ENCODE results near the gene CEP41.

The CEP41 gene

DNA sequence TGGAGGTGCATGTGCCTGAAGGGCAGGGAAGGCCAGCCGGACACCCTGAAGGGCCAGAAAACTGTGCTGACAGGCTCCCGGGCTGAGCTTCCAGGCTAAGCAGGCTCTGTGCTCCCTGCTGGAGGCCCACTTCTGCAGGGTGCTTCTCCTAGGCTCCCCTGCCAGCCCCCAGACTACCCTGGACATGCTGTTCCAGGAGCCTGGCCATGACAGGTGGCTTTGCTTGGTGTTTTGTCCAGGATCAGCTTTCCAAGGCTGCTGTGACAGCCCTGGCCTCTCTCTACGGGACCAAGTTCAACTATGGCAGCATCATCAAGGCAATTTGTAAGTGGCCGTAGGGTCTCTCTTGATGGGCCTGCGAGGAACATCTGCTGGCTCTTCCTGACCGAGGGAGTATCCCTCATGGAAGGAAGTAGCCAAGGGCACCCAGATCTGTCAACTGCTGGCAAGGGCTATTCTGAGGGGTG lies 55.2 kb downstream of the CEP41 start:
- Histone ChIP-seq H3K36me3 (ENCODE audit: control insufficient read depth, low read depth, low read length) (no peaks in the 10 kb centered on the region), H3K9me3 (ENCODE audit: control insufficient read depth, low read depth, low read length) (no peaks in the 10 kb centered on the region), H3K9ac (ENCODE audit: low read length) (no peak overlapping the region), H3K4me3 (ENCODE audit: low read length) (no peak overlapping the region), H3K27me3 (ENCODE audit: control insufficient read depth, insufficient read depth, low read length) (no peaks in the 10 kb centered on the region), H3K4me1 (ENCODE audit: control insufficient read depth, low read depth, low read length) (no peaks in the 10 kb centered on the region), H3K27ac (ENCODE audit: low read length) (no peak overlapping the region)

DNA sequence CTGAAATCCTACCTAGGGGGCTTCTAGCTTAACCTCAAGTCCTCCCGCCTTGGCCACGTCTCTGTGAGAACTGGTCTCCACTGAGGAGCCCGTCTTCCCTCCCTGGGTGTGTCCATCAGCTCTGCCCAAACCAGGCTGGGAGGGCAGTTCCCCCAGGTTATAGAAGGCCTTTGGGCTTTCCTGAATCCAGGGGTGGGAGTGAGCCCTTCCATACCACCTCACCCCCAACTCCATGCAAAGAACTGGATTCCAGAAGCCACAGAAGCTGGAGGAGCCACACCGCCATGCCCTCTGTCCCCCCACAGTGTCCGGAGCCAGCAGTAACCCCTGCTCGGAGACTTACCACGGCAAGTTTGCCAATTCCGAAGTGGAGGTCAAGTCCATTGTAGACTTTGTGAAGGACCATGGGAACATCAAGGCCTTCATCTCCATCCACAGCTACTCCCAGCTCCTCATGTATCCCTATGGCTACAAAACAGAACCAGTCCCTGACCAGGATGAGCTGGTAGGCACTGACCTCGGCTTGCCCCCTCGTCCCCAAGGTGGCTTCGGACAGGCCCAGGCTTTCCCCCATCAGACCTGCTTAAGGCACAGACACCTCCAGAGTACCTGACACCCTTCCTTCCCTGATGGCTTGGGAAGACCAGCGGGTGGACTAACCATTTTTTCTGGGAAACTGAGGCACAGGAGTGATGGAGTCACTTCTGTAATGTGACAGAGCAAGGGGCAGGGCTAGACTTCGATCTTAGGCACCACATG lies 55.8 kb downstream of the CEP41 start:
- H3K36me3 ChIP-seq (ENCODE audit: control insufficient read depth, low read depth, low read length) = no peaks in the 10 kb centered on the region
- H3K27me3 ChIP-seq (ENCODE audit: control insufficient read depth, insufficient read depth, low read length) = no peaks in the 10 kb centered on the region
- no peak overlapping the region for H3K4me3 ChIP-seq (ENCODE audit: low read length)
- no peaks in the 10 kb centered on the region for H3K4me1 ChIP-seq (ENCODE audit: control insufficient read depth, low read depth, low read length)
- H3K9me3 ChIP-seq (ENCODE audit: control insufficient read depth, low read depth, low read length) = no peaks in the 10 kb centered on the region
- H3K27ac ChIP-seq (ENCODE audit: low read length) = no peak overlapping the region
- H3K9ac ChIP-seq (ENCODE audit: low read length) = no peak overlapping the region

DNA sequence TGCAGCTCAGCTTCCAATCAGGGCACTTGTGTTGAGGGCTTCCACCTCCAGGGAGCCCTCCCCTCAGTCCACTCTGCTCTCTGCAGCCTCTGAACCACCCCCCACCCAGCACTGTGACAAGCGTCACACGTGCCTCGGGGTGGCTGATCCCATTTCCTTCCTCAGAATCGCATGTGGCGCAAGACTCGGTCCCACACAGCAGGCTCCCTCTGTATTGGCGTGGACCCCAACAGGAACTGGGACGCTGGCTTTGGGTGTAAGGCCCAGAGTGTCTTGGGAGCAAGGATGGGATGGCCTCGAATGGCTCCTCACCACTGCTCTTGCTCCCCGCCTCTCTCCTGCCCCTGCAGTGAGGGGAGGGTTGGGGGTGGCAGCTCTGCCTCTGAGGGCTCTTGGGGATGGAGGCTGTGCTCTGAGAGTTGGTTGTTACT lies 56.4 kb downstream of the CEP41 start:
- H3K9ac ChIP-seq (ENCODE audit: low read length) = no peak overlapping the region
- H3K4me1 ChIP-seq (ENCODE audit: control insufficient read depth, low read depth, low read length) = no peaks in the 10 kb centered on the region

DNA sequence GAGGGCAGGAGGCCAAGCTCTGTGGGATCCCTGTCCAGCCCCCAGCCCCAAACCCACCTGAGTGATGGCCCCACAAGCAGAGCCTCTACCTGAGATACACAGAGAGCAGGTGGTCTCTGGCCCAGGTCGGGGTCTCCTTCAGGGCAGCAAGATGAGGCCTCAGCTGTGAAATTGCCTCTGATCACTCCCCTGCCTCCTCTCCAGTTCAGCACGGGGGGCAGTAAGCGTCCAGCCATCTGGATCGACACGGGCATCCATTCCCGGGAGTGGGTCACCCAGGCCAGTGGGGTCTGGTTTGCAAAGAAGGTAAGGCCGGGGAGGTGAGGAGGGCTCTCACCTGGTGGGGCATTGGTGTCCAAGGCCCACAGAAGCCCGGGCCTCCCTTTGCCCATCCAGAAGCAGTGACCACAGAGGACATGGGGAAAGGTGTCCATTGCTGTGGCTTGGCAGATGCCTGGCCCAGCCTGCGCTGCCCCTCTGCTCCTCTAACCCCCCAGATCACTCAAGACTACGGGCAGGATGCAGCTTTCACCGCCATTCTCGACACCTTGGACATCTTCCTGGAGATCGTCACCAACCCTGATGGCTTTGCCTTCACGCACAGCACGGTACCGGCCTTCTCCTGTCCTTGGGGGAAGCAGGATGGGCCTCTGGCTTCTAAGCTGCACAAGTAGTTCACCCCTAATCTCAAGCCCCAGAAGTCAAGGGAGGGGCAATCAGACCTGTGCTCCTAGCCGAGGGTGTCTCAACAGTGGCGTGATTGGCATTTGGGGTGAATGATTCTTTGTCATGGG lies 57.4 kb downstream of the CEP41 start:
- H3K9me3 ChIP-seq (ENCODE audit: control insufficient read depth, low read depth, low read length) = no peaks in the 10 kb centered on the region
- H3K36me3 ChIP-seq (ENCODE audit: control insufficient read depth, low read depth, low read length) = no peaks in the 10 kb centered on the region
- H3K4me1 ChIP-seq (ENCODE audit: control insufficient read depth, low read depth, low read length) = no peaks in the 10 kb centered on the region
- H3K27me3 ChIP-seq (ENCODE audit: control insufficient read depth, insufficient read depth, low read length) = no peaks in the 10 kb centered on the region
- H3K4me3 ChIP-seq (ENCODE audit: low read length) = no peak overlapping the region
- H3K27ac ChIP-seq (ENCODE audit: low read length) = no peak overlapping the region
- no peak overlapping the region for H3K9ac ChIP-seq (ENCODE audit: low read length)

More for the DNA sequence above, 56.4 kb downstream of the CEP41 start:
- Histone ChIP-seq H3K9me3 (ENCODE audit: control insufficient read depth, low read depth, low read length) (no peaks in the 10 kb centered on the region), H3K4me3 (ENCODE audit: low read length) (no peak overlapping the region), H3K36me3 (ENCODE audit: control insufficient read depth, low read depth, low read length) (no peaks in the 10 kb centered on the region), H3K27me3 (ENCODE audit: control insufficient read depth, insufficient read depth, low read length) (no peaks in the 10 kb centered on the region), H3K27ac (ENCODE audit: low read length) (no peak overlapping the region)

DNA sequence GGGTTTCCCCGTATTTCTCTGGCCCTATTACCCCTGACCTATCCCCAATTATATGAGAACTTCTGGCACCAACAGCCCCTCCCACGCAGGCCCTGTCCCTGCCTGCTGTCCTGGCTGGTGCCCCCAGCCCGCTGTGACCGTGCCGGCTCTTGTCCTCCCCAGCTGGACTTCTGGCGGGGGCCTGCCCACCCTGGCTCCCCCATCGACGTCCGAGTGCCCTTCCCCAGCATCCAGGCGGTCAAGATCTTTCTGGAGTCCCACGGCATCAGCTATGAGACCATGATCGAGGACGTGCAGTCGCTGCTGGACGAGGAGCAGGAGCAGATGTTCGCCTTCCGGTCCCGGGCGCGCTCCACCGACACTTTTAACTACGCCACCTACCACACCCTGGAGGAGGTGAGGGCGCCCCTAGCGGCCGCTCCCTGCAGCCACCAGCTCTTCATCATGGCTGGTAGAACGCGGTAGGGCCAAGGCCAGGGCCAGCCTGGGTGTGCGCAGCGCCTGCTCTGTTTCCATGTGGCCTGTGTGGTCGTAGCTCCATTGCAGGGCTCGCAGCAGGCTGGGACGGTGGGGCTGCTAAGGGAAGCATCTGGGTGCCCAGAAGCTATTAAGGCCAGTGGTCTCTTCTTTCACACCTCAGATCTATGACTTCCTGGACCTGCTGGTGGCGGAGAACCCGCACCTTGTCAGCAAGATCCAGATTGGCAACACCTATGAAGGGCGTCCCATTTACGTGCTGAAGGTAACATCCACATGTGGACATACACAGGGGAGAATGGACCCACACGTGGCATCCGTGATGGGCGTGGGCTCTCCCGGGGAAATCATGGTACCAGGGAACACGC lies 59.1 kb downstream of the CEP41 start:
- no peaks in the 10 kb centered on the region for H3K9me3 ChIP-seq (ENCODE audit: control insufficient read depth, low read depth, low read length)
- no peaks in the 10 kb centered on the region for H3K36me3 ChIP-seq (ENCODE audit: control insufficient read depth, low read depth, low read length)
- H3K9ac ChIP-seq (ENCODE audit: low read length) = no peak overlapping the region
- no peaks in the 10 kb centered on the region for H3K4me1 ChIP-seq (ENCODE audit: control insufficient read depth, low read depth, low read length)
- H3K4me3 ChIP-seq (ENCODE audit: low read length) = no peak overlapping the region
- no peaks in the 10 kb centered on the region for H3K27me3 ChIP-seq (ENCODE audit: control insufficient read depth, insufficient read depth, low read length)
- no peak overlapping the region for H3K27ac ChIP-seq (ENCODE audit: low read length)

DNA sequence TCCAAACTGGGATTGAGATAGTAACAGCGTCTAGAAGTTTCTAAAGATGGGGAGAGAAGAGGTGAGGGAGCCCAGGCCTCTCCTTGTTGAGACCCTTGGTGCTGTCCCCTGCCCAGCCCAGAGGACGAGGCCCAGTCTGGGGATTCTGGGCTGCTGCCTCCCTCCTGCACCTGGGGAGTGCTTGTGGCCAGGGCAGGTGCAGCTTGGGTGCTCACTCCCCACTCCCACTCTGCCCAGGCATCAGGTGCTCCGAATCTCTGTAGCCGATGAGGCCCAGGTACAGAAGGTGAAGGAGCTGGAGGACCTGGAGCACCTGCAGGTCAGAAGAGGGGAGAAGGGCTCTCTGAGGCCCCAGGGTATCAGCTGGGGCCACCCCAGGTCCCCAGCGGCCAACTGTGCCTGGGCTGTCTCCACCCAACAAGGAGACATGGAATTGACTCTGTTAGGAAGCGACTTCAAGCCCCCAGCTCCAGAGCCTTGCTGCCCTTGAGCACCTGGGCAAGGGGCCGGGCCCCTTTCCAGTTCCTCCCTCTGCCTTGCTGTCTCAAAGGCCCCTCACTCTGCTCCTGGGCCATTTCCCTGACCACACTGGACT lies 59.9 kb downstream of the CEP41 start:
- H3K9ac ChIP-seq (ENCODE audit: low read length) = no peak overlapping the region
- H3K4me1 ChIP-seq (ENCODE audit: control insufficient read depth, low read depth, low read length) = no peaks in the 10 kb centered on the region
- no peak overlapping the region for H3K27ac ChIP-seq (ENCODE audit: low read length)
- no peaks in the 10 kb centered on the region for H3K27me3 ChIP-seq (ENCODE audit: control insufficient read depth, insufficient read depth, low read length)
- H3K36me3 ChIP-seq (ENCODE audit: control insufficient read depth, low read depth, low read length) = no peaks in the 10 kb centered on the region
- H3K9me3 ChIP-seq (ENCODE audit: control insufficient read depth, low read depth, low read length) = no peaks in the 10 kb centered on the region
- no peak overlapping the region for H3K4me3 ChIP-seq (ENCODE audit: low read length)

DNA sequence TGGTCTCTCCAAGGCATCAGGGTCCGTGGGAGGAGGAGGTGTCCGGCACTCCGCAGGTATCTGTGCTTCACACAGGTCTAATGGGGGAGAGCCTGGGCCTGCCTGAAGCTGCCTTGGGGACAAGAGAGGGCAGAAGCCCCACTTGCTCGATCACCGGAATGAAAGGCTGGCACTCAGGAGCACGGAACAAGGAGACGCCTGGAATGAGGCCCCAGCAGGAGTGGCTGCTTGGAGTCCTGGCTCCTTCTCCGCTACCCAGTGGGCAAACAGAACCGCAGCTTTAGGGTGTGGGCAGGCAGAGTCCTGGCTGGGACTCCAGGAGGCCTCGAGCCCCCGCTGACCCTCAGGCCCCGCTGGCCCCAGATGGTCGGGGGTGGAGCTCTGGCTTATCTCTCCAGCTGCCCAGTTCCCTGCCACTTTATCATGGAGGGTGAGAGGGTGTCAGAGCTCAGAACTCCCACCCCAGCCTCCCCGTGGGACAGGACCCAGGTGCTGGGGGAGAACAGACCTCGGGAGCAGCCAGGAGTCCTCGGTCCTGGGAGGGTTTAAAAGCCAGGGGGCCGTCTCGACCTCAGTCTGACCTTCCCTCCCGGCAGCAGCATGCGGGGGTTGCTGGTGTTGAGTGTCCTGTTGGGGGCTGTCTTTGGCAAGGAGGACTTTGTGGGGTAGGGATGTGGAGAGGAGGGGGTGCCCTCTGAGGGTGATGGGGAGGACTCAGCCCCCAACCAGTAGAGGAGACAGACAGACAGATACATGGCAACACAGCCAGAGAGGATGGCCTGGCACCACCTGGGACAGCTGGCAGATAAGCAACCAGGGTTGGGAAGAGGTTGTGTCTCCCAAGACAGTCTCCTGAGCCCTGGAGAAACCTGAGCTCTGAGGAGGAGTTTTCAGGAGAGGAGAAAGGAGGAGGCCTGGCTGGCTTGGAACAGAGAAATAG lies 60.6 kb downstream of the CEP41 start, which contains the start of gene CPA1:
TSS of gene CPA1 (plus strand) at position 574 of the 940 bp plus-strand sequence. CDS start at position 601, 27 bp downstream.
- H3K9ac ChIP-seq (ENCODE audit: low read length) = no peak within 1 kb of the TSS
- H3K27me3 ChIP-seq (ENCODE audit: control insufficient read depth, insufficient read depth, low read length) = no peaks in the 10 kb centered on the region
- no peaks in the 10 kb centered on the region for H3K36me3 ChIP-seq (ENCODE audit: control insufficient read depth, low read depth, low read length)
- H3K4me1 ChIP-seq (ENCODE audit: control insufficient read depth, low read depth, low read length) = no peaks in the 10 kb centered on the region
- H3K9me3 ChIP-seq (ENCODE audit: control insufficient read depth, low read depth, low read length) = no peaks in the 10 kb centered on the region
- no peak within 1 kb of the TSS for H3K4me3 ChIP-seq (ENCODE audit: low read length)
- H3K27ac ChIP-seq (ENCODE audit: low read length) = no peak within 1 kb of the TSS

DNA sequence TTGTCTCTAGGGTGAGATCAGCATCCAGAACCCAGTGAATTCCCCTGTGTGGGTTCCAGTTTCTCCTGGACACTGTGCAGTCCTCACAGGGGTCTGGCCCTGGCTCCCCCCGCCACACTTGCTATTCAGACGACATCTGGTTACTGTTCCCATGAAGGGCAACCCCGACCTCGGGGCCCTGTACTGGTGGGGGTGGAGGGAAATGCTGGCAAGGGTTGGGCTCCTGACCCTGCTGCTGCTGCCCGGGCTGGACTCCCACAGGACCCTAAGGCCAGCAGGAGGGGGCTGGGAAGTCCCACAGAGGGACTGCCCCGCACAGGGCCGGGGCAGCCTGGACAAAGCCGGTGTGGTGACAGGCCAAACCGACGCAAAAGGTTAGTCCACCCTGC lies 61.3 kb downstream of the CEP41 start:
- Histone ChIP-seq H3K9ac (ENCODE audit: low read length) (no peak overlapping the region), H3K36me3 (ENCODE audit: control insufficient read depth, low read depth, low read length) (no peaks in the 10 kb centered on the region), H3K27ac (ENCODE audit: low read length) (no peak overlapping the region), H3K4me3 (ENCODE audit: low read length) (no peak overlapping the region), H3K27me3 (ENCODE audit: control insufficient read depth, insufficient read depth, low read length) (no peaks in the 10 kb centered on the region), H3K4me1 (ENCODE audit: control insufficient read depth, low read depth, low read length) (no peaks in the 10 kb centered on the region), H3K9me3 (ENCODE audit: control insufficient read depth, low read depth, low read length) (no peaks in the 10 kb centered on the region)

DNA sequence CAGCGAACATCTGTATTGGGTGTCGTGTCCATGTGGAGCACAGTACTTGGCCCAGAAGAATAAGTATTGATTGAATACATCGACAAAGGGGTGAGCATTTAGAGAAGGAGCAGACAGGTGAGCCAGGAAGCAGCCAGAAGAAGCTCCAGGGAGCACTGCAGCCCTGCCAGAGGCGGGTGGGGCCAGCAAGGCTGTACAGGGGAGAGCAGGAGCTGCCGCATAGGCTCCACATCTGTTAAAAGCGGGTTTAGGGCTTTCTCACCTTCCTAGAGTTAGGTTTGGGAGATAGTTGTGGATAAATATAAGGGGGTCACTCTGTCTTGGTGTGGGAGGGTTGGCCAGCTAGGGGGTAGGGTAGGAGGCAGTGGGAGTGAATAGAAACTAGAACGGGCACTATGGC lies 61.8 kb downstream of the CEP41 start:
- Histone ChIP-seq H3K4me3 (ENCODE audit: low read length) (no peak overlapping the region), H3K4me1 (ENCODE audit: control insufficient read depth, low read depth, low read length) (no peaks in the 10 kb centered on the region), H3K27me3 (ENCODE audit: control insufficient read depth, insufficient read depth, low read length) (no peaks in the 10 kb centered on the region), H3K27ac (ENCODE audit: low read length) (no peak overlapping the region), H3K9ac (ENCODE audit: low read length) (no peak overlapping the region), H3K36me3 (ENCODE audit: control insufficient read depth, low read depth, low read length) (no peaks in the 10 kb centered on the region), H3K9me3 (ENCODE audit: control insufficient read depth, low read depth, low read length) (no peaks in the 10 kb centered on the region)

DNA sequence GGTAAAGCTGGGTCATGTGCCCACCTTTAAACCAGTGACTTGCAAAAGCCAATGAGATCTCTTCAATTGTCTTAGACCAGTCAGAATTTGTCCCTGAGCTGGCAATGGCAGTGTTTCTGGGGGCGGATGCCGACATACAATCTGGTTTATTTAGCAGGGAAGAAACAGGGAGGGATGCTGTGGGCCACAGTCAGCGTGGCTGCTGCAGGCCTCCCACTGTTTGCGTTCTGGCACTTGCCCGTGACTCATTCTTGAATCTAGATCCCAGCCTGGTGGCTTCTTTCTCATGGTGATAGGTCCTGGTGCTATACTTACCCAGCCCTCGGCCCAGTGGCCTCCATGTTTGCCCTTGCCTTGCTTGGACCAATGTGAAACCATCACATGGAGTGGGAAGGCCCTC lies 63.6 kb downstream of the CEP41 start:
- no peak overlapping the region for H3K4me3 ChIP-seq (ENCODE audit: low read length)
- no peaks in the 10 kb centered on the region for H3K36me3 ChIP-seq (ENCODE audit: control insufficient read depth, low read depth, low read length)
- H3K9ac ChIP-seq (ENCODE audit: low read length) = no peak overlapping the region
- no peaks in the 10 kb centered on the region for H3K27me3 ChIP-seq (ENCODE audit: control insufficient read depth, insufficient read depth, low read length)
- H3K9me3 ChIP-seq (ENCODE audit: control insufficient read depth, low read depth, low read length) = no peaks in the 10 kb centered on the region
- H3K4me1 ChIP-seq (ENCODE audit: control insufficient read depth, low read depth, low read length) = peaks cover 11% of the 10 kb centered on the region
- H3K27ac ChIP-seq (ENCODE audit: low read length) = no peak overlapping the region
